Activated CD4-positive, alpha-beta memory T cell treated with anti-CD3 and anti-CD28 coated beads for 36 hours (primary cell): ENCODE measurements around the gene PTGIR. TPM values are rescaled to one million over a fixed set of nuclear protein-coding genes. Genes with fewer than 3 reads are reported as not detected.

Experiments used
- CTCF ChIA-PET: fragments of 350-600 bp; sonication (Branson Sonifier 250); formaldehyde crosslinking; loops from one replicate; lab custom pipeline; 2021; ENCODE audit warnings: antibody characterized with exemption, inconsistent platforms; lab: Charles Lee
- POLR2A ChIA-PET: fragments of 350-600 bp; sonication (Branson Sonifier 250); formaldehyde crosslinking; loops from one replicate; lab custom pipeline; 2021; ENCODE audit warnings: antibody characterized with exemption; lab: Charles Lee
- DNase-seq: peaks from one replicate; pipeline ENCODE4 v3.0.0-alpha.2; 2020
- H3K27ac Mint-ChIP-seq: one replicate; pipeline ENCODE4 v1.8.0; 2021; ENCODE audit warnings: mixed read lengths
- H3K27me3 Mint-ChIP-seq: one replicate; pipeline ENCODE4 v1.8.0; 2021; ENCODE audit warnings: mixed read lengths
- H3K36me3 Mint-ChIP-seq: one replicate; pipeline ENCODE4 v1.8.0; 2021; ENCODE audit warnings: mixed read lengths
- H3K4me1 Mint-ChIP-seq: one replicate; pipeline ENCODE4 v1.8.0; 2021; ENCODE audit warnings: low read depth, mixed read lengths
- H3K4me3 Mint-ChIP-seq: one replicate; pipeline ENCODE4 v1.8.0; 2021; ENCODE audit warnings: mild to moderate bottlenecking, mixed read lengths
- H3K9me3 Mint-ChIP-seq: one replicate; pipeline ENCODE4 v1.8.0; 2021; ENCODE audit warnings: mixed read lengths
- intact Hi-C: fragments of 100-400 bp; cut with micrococcal nuclease; formaldehyde crosslinking; loops from one replicate; pipeline ENCODE4 v1.15.1; 2023
- total RNA-seq, 2 experiments: library from RNA; stranded (reverse); gene quantifications; one replicate each; pipeline ENCODE4 v1.2.3, GENCODE V29; 2021

Gene PTGIR
- total RNA-seq, 2 experiments from 2014 or later: 22.6 to 24.6 TPM

DNA sequence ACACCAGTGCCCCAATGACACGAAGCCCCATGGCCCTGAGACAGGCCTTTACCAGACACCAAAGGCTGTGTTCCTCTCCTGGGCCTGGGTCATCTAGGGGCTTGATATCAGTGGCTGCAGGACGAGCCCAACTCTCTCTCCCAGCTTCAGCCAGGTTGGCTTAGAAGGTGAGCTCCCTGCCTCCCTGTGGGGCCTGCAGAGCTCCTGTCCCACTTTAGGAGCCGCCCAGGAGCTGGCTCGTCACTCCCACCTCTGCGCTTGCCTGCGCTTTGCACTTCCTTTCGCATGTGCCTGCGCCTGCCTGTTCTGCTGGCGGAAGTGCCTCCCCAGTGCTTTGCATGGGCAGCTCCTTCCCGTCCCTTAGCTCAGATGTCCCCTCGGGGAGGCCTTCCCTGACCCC lies 18.9 kb downstream of the PTGIR start:
- no peak overlapping the region for H3K27ac Mint-ChIP-seq
- POLR2A ChIA-PET: interaction anchor here (1.2 kb wide), 1 partner anchor 14 kb away, joined by 3 read pairs; no protein-coding TSS in a partner anchor
- peaks cover 52% of the 10 kb centered on the region for H3K36me3 Mint-ChIP-seq
- H3K4me1 Mint-ChIP-seq: peaks cover 42% of the 10 kb centered on the region
- CTCF ChIA-PET: interaction anchor here (1.1 to 2.3 kb wide), 4 partner anchors 9 to 56 kb away, joined by 3 to 21 read pairs (median 11); no protein-coding TSS in a partner anchor
- H3K27me3 Mint-ChIP-seq: no peaks in the 10 kb centered on the region
- H3K9me3 Mint-ChIP-seq: no peaks in the 10 kb centered on the region
- no peak overlapping the region for H3K4me3 Mint-ChIP-seq
- DNase-seq: no peak
- intact Hi-C loops: no loop called here

GRCh38 chr19:46605356-46605821 lies 19.5 kb downstream of the PTGIR start:
- Mint-ChIP-seq H3K27me3 (no peaks in the 10 kb centered on the region), H3K9me3 (no peaks in the 10 kb centered on the region), H3K27ac (no peak overlapping the region), H3K4me3 (no peak overlapping the region), H3K36me3 (peaks cover 50% of the 10 kb centered on the region), H3K4me1 (peaks cover 36% of the 10 kb centered on the region)
- intact Hi-C loops: no loop called here
- POLR2A ChIA-PET: interaction anchor here (1.0 to 1.2 kb wide), 2 partner anchors 13 to 14 kb away, joined by 3 to 4 read pairs; no protein-coding TSS in a partner anchor
- CTCF ChIA-PET: interaction anchor here (1.0 to 2.3 kb wide), 4 partner anchors 9 to 123 kb away, joined by 3 to 21 read pairs (median 10); no protein-coding TSS in a partner anchor
- no peak for DNase-seq

DNA sequence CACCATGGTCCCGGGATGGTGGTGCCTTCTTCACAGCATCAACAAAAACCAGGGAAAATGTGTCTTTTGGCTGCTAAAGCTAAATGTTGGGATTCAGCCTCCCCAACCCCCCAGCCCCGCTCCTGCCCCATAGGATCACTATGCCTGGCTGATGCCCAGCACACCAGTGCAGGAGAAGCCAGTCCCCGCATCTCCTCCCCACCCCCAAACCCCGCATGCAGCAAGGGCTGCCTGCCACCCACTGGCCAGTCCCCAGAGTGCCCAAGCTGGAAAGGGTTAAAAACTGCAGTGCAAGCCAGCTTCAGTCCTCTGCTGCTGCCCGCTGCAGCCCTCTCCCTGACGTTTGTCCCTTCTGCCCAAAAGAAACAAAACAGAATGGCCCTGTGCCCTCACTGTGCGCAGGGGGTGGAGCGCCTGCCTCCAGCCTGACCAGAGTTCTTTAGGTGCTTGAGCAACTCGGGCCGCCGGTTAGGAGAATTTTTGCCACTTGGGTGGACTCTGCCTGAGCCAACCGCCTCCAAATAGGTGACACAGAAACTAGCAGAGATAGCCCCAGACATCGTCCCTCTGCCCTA lies 20.0 kb downstream of the PTGIR start:
- H3K4me3 Mint-ChIP-seq: no peak overlapping the region
- CTCF ChIA-PET: interaction anchor here (1.0 to 2.3 kb wide), 3 partner anchors 10 to 124 kb away, joined by 3 to 21 read pairs (median 3); no protein-coding TSS in a partner anchor

GRCh38 chr19:46603752-46604231 lies 21.1 kb downstream of the PTGIR start:
- Mint-ChIP-seq H3K27me3 (no peaks in the 10 kb centered on the region), H3K4me1 (peaks cover 35% of the 10 kb centered on the region), H3K4me3 (peak overlapping the region; percentile 95), H3K36me3 (peaks cover 39% of the 10 kb centered on the region), H3K9me3 (peaks cover 3% of the 10 kb centered on the region), H3K27ac (peak overlapping the region; percentile 100)
- POLR2A ChIA-PET: interaction anchor here (1.2 to 4.1 kb wide), 3 partner anchors 7 to 58 kb away, joined by 3 to 50 read pairs (median 9); partner anchors contain the start of genes DACT3 and PTGIR
- no peak for DNase-seq
- intact Hi-C loops: loop anchor here (1.0 to 5.0 kb wide), 3 partner anchors 8 to 76 kb away; no protein-coding TSS in a partner anchor
- CTCF ChIA-PET: interaction anchor here (0.8 to 4.2 kb wide), 4 partner anchors 11 to 150 kb away, joined by 3 to 40 read pairs (median 27); partner anchors contain the start of gene DACT3

More for the DNA sequence above, 20.0 kb downstream of the PTGIR start:
- Mint-ChIP-seq H3K36me3 (peaks cover 47% of the 10 kb centered on the region), H3K4me1 (peaks cover 36% of the 10 kb centered on the region), H3K27ac (no peak overlapping the region), H3K9me3 (no peaks in the 10 kb centered on the region), H3K27me3 (no peaks in the 10 kb centered on the region)
- POLR2A ChIA-PET: interaction anchor here (1.0 kb wide), 1 partner anchor 14 kb away, joined by 4 read pairs; no protein-coding TSS in a partner anchor
- intact Hi-C loops: loop anchor here (5.0 kb wide), 1 partner anchor 78 kb away; no protein-coding TSS in a partner anchor
- DNase-seq: no peak

DNA sequence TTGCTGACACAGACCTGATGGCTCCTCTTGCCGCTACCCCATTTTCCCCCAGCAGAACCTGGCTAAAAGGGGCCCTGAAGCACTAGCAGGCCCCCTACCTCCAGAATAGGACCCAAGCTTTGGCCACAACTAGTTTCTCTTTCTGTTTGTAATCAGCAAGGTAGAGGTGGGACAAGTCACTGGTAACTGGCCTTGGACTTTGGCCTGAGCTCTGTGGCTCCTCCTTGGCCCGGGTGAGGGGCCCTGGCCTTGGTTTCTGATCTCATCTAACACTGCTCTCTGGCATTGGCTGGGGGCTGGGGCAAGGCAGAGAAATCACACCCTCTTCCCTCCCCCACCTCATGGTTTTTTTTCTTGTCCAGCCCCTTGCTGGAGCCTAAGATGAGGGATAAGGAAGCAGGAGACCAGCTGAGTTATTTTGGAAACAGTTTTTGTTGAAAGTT lies 21.7 kb downstream of the PTGIR start:
- Mint-ChIP-seq H3K4me1 (peaks cover 34% of the 10 kb centered on the region), H3K36me3 (peaks cover 37% of the 10 kb centered on the region), H3K27me3 (no peaks in the 10 kb centered on the region), H3K27ac (peak overlapping the region; percentile 100), H3K9me3 (peaks cover 8% of the 10 kb centered on the region), H3K4me3 (peak overlapping the region; percentile 95)
- intact Hi-C loops: loop anchor here (1.0 to 5.0 kb wide), 3 partner anchors 8 to 76 kb away; no protein-coding TSS in a partner anchor
- ChIA-PET POLR2A (interaction anchor here (1.2 to 4.1 kb wide), 5 partner anchors 8 to 58 kb away, joined by 3 to 50 read pairs (median 9); partner anchors contain the start of genes DACT3 and PTGIR), CTCF (interaction anchor here (0.6 to 4.2 kb wide), 5 partner anchors 11 to 151 kb away, joined by 3 to 40 read pairs (median 17); partner anchors contain the start of gene DACT3)
- no peak for DNase-seq

GRCh38 chr19:46602392-46603194 lies 22.3 kb downstream of the PTGIR start:
- H3K36me3 Mint-ChIP-seq: peaks cover 31% of the 10 kb centered on the region
- POLR2A ChIA-PET: interaction anchor here (0.6 to 4.1 kb wide), 9 partner anchors 9 to 511 kb away, joined by 3 to 50 read pairs (median 5); partner anchors contain the start of genes DACT3, PTGIR, SLC1A5 and ZC3H4
- DNase-seq: peak; percentile 76
- peak overlapping the region; percentile 100 for H3K27ac Mint-ChIP-seq
- H3K27me3 Mint-ChIP-seq: no peaks in the 10 kb centered on the region
- H3K4me3 Mint-ChIP-seq: peak overlapping the region; percentile 95
- CTCF ChIA-PET: interaction anchor here (0.6 to 4.2 kb wide), 8 partner anchors 9 to 185 kb away, joined by 3 to 40 read pairs (median 6); partner anchors contain the start of gene DACT3
- peaks cover 10% of the 10 kb centered on the region for H3K9me3 Mint-ChIP-seq
- H3K4me1 Mint-ChIP-seq: peaks cover 31% of the 10 kb centered on the region
- intact Hi-C loops: loop anchor here (1.0 to 5.0 kb wide), 3 partner anchors 9 to 75 kb away; no protein-coding TSS in a partner anchor

GRCh38 chr19:46601318-46602224 lies 23.3 kb downstream of the PTGIR start, which contains the start of gene CALM3:
CALM3 (plus strand) TSS chr19:46601330; CDS start chr19:46601435, 105 bp downstream.
- Mint-ChIP-seq H3K9me3 (peaks cover 10% of the 10 kb centered on the region), H3K4me3 (peak within 1 kb of the TSS; percentile 95), H3K36me3 (peaks cover 26% of the 10 kb centered on the region), H3K4me1 (peaks cover 31% of the 10 kb centered on the region), H3K27ac (peak within 1 kb of the TSS; percentile 100), H3K27me3 (no peaks in the 10 kb centered on the region)
- ChIA-PET POLR2A (interaction anchor here (0.6 to 4.1 kb wide), 13 partner anchors 10 to 184 kb away, joined by 3 to 50 read pairs (median 6); partner anchors contain the start of genes DACT3 and FKRP), CTCF (interaction anchor here (0.6 to 4.2 kb wide), 14 partner anchors 10 to 186 kb away, joined by 3 to 40 read pairs (median 4); partner anchors contain the start of gene DACT3)
- peak; percentile 39 for DNase-seq
- intact Hi-C loops: loop anchor here (1.0 to 5.0 kb wide), 4 partner anchors 15 to 115 kb away; partner anchors contain the start of gene PRKD2

GRCh38 chr19:46600384-46601317 lies 24.2 kb downstream of the PTGIR start:
- Mint-ChIP-seq H3K9me3 (peaks cover 10% of the 10 kb centered on the region), H3K27me3 (no peaks in the 10 kb centered on the region), H3K4me1 (peaks cover 26% of the 10 kb centered on the region), H3K27ac (peak overlapping the region; percentile 100), H3K4me3 (peak overlapping the region; percentile 95), H3K36me3 (peaks cover 18% of the 10 kb centered on the region)
- ChIA-PET POLR2A (interaction anchor here (0.6 to 4.1 kb wide), 13 partner anchors 9 to 184 kb away, joined by 3 to 50 read pairs (median 4); partner anchors contain the start of genes DACT3 and FKRP), CTCF (interaction anchor here (0.6 to 4.2 kb wide), 12 partner anchors 11 to 253 kb away, joined by 3 to 40 read pairs (median 7); partner anchors contain the start of gene DACT3)
- peak; percentile 97 for DNase-seq
- intact Hi-C loops: loop anchor here (1.0 to 5.0 kb wide), 4 partner anchors 34 to 116 kb away; partner anchors contain the start of gene PRKD2
